Testis (tissue), 2 donors: ENCODE measurements around the gene IGSF10.

Experiments
- CTCF ChIP-seq, 3 experiments: fragments of 450-650 bp in 2 of 3; fragments of 200-600 bp in 1 of 3; sonication (generic) in 1 of 3; IDR thresholded peaks; one replicate each; pipeline ENCODE4 v1.5.1; 2016 to 2019; ENCODE audit warnings: antibody characterized with exemption in 3 of 3, mild to moderate bottlenecking in 2 of 3, moderate library complexity in 1 of 3
- POLR2A ChIP-seq: fragments of 450-650 bp; IDR thresholded peaks from one replicate; pipeline ENCODE4 v1.6.1; 2017; ENCODE audit warnings: antibody characterized with exemption, mild to moderate bottlenecking, moderate library complexity

GRCh38 chr3:151425627-151426340 is 35.1 kb downstream of the IGSF10 start:
- peak in 1 of 3 experiments; percentile 52 for TF ChIP-seq CTCF (IDR thresholded peaks at IDR 0.05)
- no peak for TF ChIP-seq POLR2A
